SU-DHL-6 (cell line): ENCODE results near the gene HSPB1.

Experiments
- H2AFZ ChIP-seq: fragments of 200-600 bp; sonication (generic); 2 replicates; pipeline ENCODE4 v1.6.1; 2014; ENCODE audit warnings: low read depth, mild to moderate bottlenecking, moderate library complexity, mixed read lengths, antibody characterized with exemption, low read length; ENCODE audit not compliant: severe bottlenecking
- H3F3A ChIP-seq: fragments of 200-600 bp; shearing (Covaris generic); 2 replicates; pipeline ENCODE4 v1.6.0; 2016; ENCODE audit warnings: antibody characterized with exemption, mild to moderate bottlenecking; ENCODE audit not compliant: insufficient read depth
- H3K27ac ChIP-seq: fragments of 200-600 bp; sonication (generic); 2 replicates; pipeline ENCODE4 v1.5.1; 2016; ENCODE audit warnings: low read depth, mild to moderate bottlenecking, low read length, moderate library complexity, mixed read lengths
- H3K27me3 ChIP-seq: fragments of 200-600 bp; sonication (generic), shearing (Covaris generic); 2 replicates; pipeline ENCODE4 v1.6.0; 2014; ENCODE audit warnings: mild to moderate bottlenecking, low read length
- H3K36me3 ChIP-seq: fragments of 200-600 bp; sonication (generic); 2 replicates; pipeline ENCODE4 v1.6.1; 2014; ENCODE audit warnings: mild to moderate bottlenecking, low read length, mixed read lengths
- H3K4me2 ChIP-seq: fragments of 300-600, 200-600 bp; shearing (Covaris generic), sonication (generic); 2 replicates; pipeline ENCODE4 v1.6.0; 2014; ENCODE audit warnings: low read length, low read depth, mild to moderate bottlenecking; ENCODE audit not compliant: poor library complexity, severe bottlenecking
- H3K4me3 ChIP-seq: fragments of 200-600 bp; sonication (generic); 2 replicates; pipeline ENCODE4 v1.5.1; 2014; ENCODE audit warnings: antibody characterized with exemption, low read length, mild to moderate bottlenecking, mixed read lengths; ENCODE audit not compliant: insufficient read depth, poor library complexity, severe bottlenecking
- H3K79me2 ChIP-seq: fragments of 200-600 bp; sonication (generic); 2 replicates; pipeline ENCODE4 v1.6.1; 2014; ENCODE audit warnings: mild to moderate bottlenecking, low read length, moderate library complexity; ENCODE audit not compliant: insufficient read depth
- H3K9ac ChIP-seq: fragments of 200-600 bp; sonication (generic); 2 replicates; pipeline ENCODE4 v1.7.0; 2014; ENCODE audit warnings: mild to moderate bottlenecking, low read length
- H3K9me2 ChIP-seq: fragments of 200-600 bp; sonication (generic); replicated peaks from 2 replicates; pipeline ENCODE4 v1.6.1; 2014; ENCODE audit warnings: low read length; ENCODE audit not compliant: insufficient read depth
- H3K9me3 ChIP-seq: fragments of 200-600 bp; sonication (generic); 2 replicates; pipeline ENCODE4 v1.6.1; 2014; ENCODE audit warnings: low read length, mixed read lengths; ENCODE audit not compliant: insufficient read depth
- H4K20me1 ChIP-seq: fragments of 200-600 bp; sonication (generic); 2 replicates; pipeline ENCODE4 v1.6.1; 2014; ENCODE audit warnings: low read depth, mild to moderate bottlenecking, antibody characterized with exemption, low read length, moderate library complexity, mixed read lengths
- CTCF ChIP-seq: fragments of 200-600 bp; sonication (generic); IDR thresholded peaks from one replicate; pipeline ENCODE4 v1.5.1; 2017; ENCODE audit warnings: antibody characterized with exemption, mild to moderate bottlenecking, low read length, moderate library complexity; ENCODE audit not compliant: insufficient read depth, poor library complexity, severe bottlenecking
- EZH2phosphoT487 ChIP-seq: fragments of 200-600 bp; sonication (generic), shearing (Covaris generic); conservative IDR thresholded peaks from 2 replicates; pipeline ENCODE4 v1.6.1; 2018; ENCODE audit warnings: mild to moderate bottlenecking, antibody characterized with exemption, low read length, moderate library complexity, mixed read lengths

HSPB1 gene

DNA sequence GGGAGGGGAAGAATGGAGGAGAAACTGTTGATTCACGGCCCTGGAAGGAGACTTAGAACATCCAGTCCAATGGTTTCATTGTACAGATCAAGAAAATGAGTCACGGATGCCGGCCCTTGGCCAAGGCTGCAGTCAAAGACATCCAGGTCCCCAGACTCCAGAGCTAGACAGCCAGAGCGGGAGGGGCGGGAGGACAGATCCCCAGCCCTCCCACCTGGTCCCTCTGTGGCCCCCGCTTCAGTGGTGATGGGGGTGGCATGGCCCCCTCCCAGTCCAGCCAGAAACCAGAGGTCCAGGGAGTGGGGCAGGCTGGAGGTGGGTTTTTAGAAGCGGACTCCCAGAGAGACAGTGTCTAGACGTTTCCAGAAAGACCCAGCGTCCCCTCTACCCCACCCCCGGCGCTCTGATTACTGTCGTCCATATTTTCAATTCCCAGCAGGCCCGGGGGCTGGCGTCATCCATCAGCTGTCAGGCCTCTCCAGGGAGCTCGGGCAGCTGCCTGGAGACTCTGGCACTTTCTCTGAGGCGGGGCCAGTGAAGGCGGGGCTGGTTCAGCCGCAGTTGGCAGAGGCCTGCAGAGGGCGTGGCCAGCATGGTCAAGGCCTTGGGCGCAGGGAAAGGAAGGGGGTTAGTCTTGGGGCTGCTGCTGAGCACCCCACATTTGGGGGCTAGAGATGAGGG, 8.0 kb upstream of the HSPB1 start:
- H3K4me3 ChIP-seq, result no peak overlapping the region
- H3F3A ChIP-seq, result no peaks in the 10 kb centered on the region
- no peak overlapping the region for H2AFZ ChIP-seq
- H4K20me1 ChIP-seq, result no peaks in the 10 kb centered on the region
- H3K9me2 ChIP-seq, result no peaks in the 10 kb centered on the region
- no peak overlapping the region for H3K4me2 ChIP-seq
- TF ChIP-seq EZH2phosphoT487 (no peak), CTCF (no peak)
- no peak overlapping the region for H3K27ac ChIP-seq
- H3K36me3 ChIP-seq, result no peaks in the 10 kb centered on the region
- H3K27me3 ChIP-seq, result no peaks in the 10 kb centered on the region
- H3K9ac ChIP-seq, result no peak overlapping the region
- no peaks in the 10 kb centered on the region for H3K79me2 ChIP-seq
- no peaks in the 10 kb centered on the region for H3K9me3 ChIP-seq

GRCh38 chr7:76296743-76297740, 5.4 kb upstream of the HSPB1 start:
- H3F3A ChIP-seq, result no peaks in the 10 kb centered on the region
- no peak overlapping the region for H3K4me2 ChIP-seq
- H3K9me2 ChIP-seq, result no peaks in the 10 kb centered on the region
- H3K36me3 ChIP-seq, result no peaks in the 10 kb centered on the region
- H3K79me2 ChIP-seq, result no peaks in the 10 kb centered on the region
- H3K9me3 ChIP-seq, result no peaks in the 10 kb centered on the region
- no peaks in the 10 kb centered on the region for H3K27me3 ChIP-seq
- no peaks in the 10 kb centered on the region for H4K20me1 ChIP-seq
- TF ChIP-seq EZH2phosphoT487 (no peak), CTCF (no peak)
- no peak overlapping the region for H3K4me3 ChIP-seq
- no peak overlapping the region for H2AFZ ChIP-seq
- H3K27ac ChIP-seq, result no peak overlapping the region
- H3K9ac ChIP-seq, result no peak overlapping the region

- Histone ChIP-seq H3K4me2 (no peak overlapping the region), H2AFZ (no peak overlapping the region), H3K4me3 (no peak overlapping the region), H3K27ac (no peak overlapping the region), H3K27me3 (no peaks in the 10 kb centered on the region), H3K9me3 (no peaks in the 10 kb centered on the region), H3K9ac (no peak overlapping the region), H4K20me1 (no peaks in the 10 kb centered on the region), H3K79me2 (no peaks in the 10 kb centered on the region), H3F3A (peaks cover 7% of the 10 kb centered on the region; the same call in 1 of the 2 replicates), H3K9me2 (no peaks in the 10 kb centered on the region), H3K36me3 (no peaks in the 10 kb centered on the region)
- no peak for TF ChIP-seq EZH2phosphoT487
- TF ChIP-seq CTCF, result no peak
These were observed 2.2 kb upstream of the HSPB1 start for GRCh38 chr7:76300166-76300731.
